Peyer's patch (tissue), 4 donors: ENCODE results near the gene FKRP.

Experiments
- CTCF ChIP-seq, 6 experiments: fragments of 450-650 bp in 4 of 6; fragments of 200-600 bp in 2 of 6; sonication (generic) in 1 of 6; IDR thresholded peaks; one replicate each; pipeline ENCODE4 v1.5.1; 2017 to 2019; ENCODE audit warnings: antibody characterized with exemption in 6 of 6, mild to moderate bottlenecking in 3 of 6, moderate library complexity in 1 of 6
- POLR2A ChIP-seq, 2 donors: fragments of 450-650 bp; IDR thresholded peaks; one replicate each; pipeline ENCODE4 v1.5.1; 2017; ENCODE audit warnings: antibody characterized with exemption in 2 of 2, mild to moderate bottlenecking in 2 of 2, moderate library complexity in 2 of 2

- TF ChIP-seq CTCF (IDR thresholded peaks at IDR 0.05) (no peak), POLR2A (IDR thresholded peaks at IDR 0.05) (no peak)
Observed at GRCh38 chr19:46716672-46717033, 29.2 kb upstream of the FKRP start.
